Activated CD4-positive, CD25-positive, alpha-beta regulatory T cell treated with anti-CD3 and anti-CD28 coated beads, Interleukin-2, amount 50 U/mL, for 24 hours (primary cell): ENCODE measurements around the gene NPTX2.

Experiments
- ATAC-seq, 2 donors: fragments of 150-1000 bp; cut with Tn5 transposase; one replicate each; pipeline ENCODE4 v1.10.0; 2021; ENCODE audit warnings: mild to moderate bottlenecking in 1 of 2, moderate library complexity in 1 of 2

NPTX2 gene

GRCh38 chr7:98655611-98656010, 38.5 kb downstream of the NPTX2 start:
- ATAC-seq = no peak

- no peak for ATAC-seq
Observed at GRCh38 chr7:98656899-98657298, 39.8 kb downstream of the NPTX2 start.

GRCh38 chr7:98657736-98658135, 40.7 kb downstream of the NPTX2 start:
- no peak for ATAC-seq

GRCh38 chr7:98659756-98660155, 42.7 kb downstream of the NPTX2 start:
- no peak for ATAC-seq

- ATAC-seq = no peak
Observed at GRCh38 chr7:98661607-98662006, 44.5 kb downstream of the NPTX2 start.

- ATAC-seq = no peak
Observed at GRCh38 chr7:98662289-98662688, 45.2 kb downstream of the NPTX2 start.

GRCh38 chr7:98664882-98665281, 47.8 kb downstream of the NPTX2 start:
- no peak for ATAC-seq

- ATAC-seq = no peak
Observed at GRCh38 chr7:98668255-98668654, 51.2 kb downstream of the NPTX2 start.

GRCh38 chr7:98669329-98670000, 52.4 kb downstream of the NPTX2 start:
- no peak for ATAC-seq

GRCh38 chr7:98670186-98670585, 53.1 kb downstream of the NPTX2 start:
- no peak for ATAC-seq

- no peak for ATAC-seq
Observed at GRCh38 chr7:98671733-98672331, 54.7 kb downstream of the NPTX2 start.

GRCh38 chr7:98674461-98674860, 57.4 kb downstream of the NPTX2 start:
- ATAC-seq = no peak

GRCh38 chr7:98674881-98675280, 57.8 kb downstream of the NPTX2 start:
- ATAC-seq = no peak

- ATAC-seq = no peak
Observed at GRCh38 chr7:98678215-98678614, 61.1 kb downstream of the NPTX2 start.
